Measurements from ENCODE around the gene C1QC. TPM values are rescaled to one million over a fixed set of nuclear protein-coding genes. Genes with fewer than 3 reads are reported as not detected.

The C1QC gene
- total and polyA plus RNA-seq, 2 experiments from 2014 or later: not detected

GRCh38 chr1:22680726-22681125 lies 37.3 kb downstream of the C1QC start (continued):
- TF ChIP-seq REST (IDR thresholded peaks at IDR 0.05; ENCODE audit: unreplicated experiment): no peak
- TF ChIP-seq EZH2 (IDR thresholded peaks at IDR 0.05; ENCODE audit: low read depth, unreplicated experiment): no peak
- no peak for TF ChIP-seq ZNF462 (CRISPR knock-in tag; IDR thresholded peaks at IDR 0.05)

- peaks cover 4% of the 10 kb centered on the region for H3K4me1 Mint-ChIP-seq
- H3K27me3 Mint-ChIP-seq (ENCODE audit: insufficient read depth, low read depth, poor library complexity): peaks cover 4% of the 10 kb centered on the region
- H3K36me3 ChIP-seq (ENCODE audit: insufficient read depth): no peaks in the 10 kb centered on the region
- H2AFZ ChIP-seq: no peak overlapping the region
- no peaks in the 10 kb centered on the region for H3K9me3 Mint-ChIP-seq
- no peaks in the 10 kb centered on the region for H3K79me2 ChIP-seq (replicated peaks; ENCODE audit: insufficient read depth)
- H3K27ac Mint-ChIP-seq: no peak overlapping the region
- DNase-seq (ENCODE audit: low spot score) (no peak), ATAC-seq (no peak)
- no peak overlapping the region for H3K4me3 Mint-ChIP-seq
- no peaks in the 10 kb centered on the region for H3K27me3 ChIP-seq (ENCODE audit: insufficient read depth)
- no peaks in the 10 kb centered on the region for H3K36me3 Mint-ChIP-seq (ENCODE audit: low read depth)
- peaks cover 9% of the 10 kb centered on the region for H3F3A ChIP-seq (replicated peaks; ENCODE audit: low read depth)
- H3K9me2 ChIP-seq (ENCODE audit: insufficient read depth): no peaks in the 10 kb centered on the region
- no peak overlapping the region for H3K4me3 ChIP-seq
- H3K4me1 ChIP-seq (ENCODE audit: insufficient read depth): peaks cover 9% of the 10 kb centered on the region
- no peaks in the 10 kb centered on the region for H4K20me1 ChIP-seq (replicated peaks; ENCODE audit: insufficient read depth)
- no peak overlapping the region for H3K27ac ChIP-seq (ENCODE audit: low read depth)
- no peak overlapping the region for H3K4me2 ChIP-seq
- TF ChIP-seq ETS1 (IDR thresholded peaks at IDR 0.05): no peak
- TF ChIP-seq NANOG (IDR thresholded peaks at IDR 0.05; ENCODE audit: borderline replicate concordance): no peak
- TF ChIP-seq CREB1 (CRISPR knock-in tag; IDR thresholded peaks at IDR 0.05; ENCODE audit: low read depth): no peak
- TF ChIP-seq JUNB (IDR thresholded peaks at IDR 0.05; ENCODE audit: unreplicated experiment): no peak
- no peak for TF ChIP-seq ZNF114 (CRISPR knock-in tag; IDR thresholded peaks at IDR 0.05)
- TF ChIP-seq EZH2phosphoT487 (IDR thresholded peaks at IDR 0.05; ENCODE audit: unreplicated experiment): no peak
- TF ChIP-seq STAT1 (IDR thresholded peaks at IDR 0.05; ENCODE audit: unreplicated experiment): no peak
- no peak for TF ChIP-seq EZH2 (IDR thresholded peaks at IDR 0.05; ENCODE audit: low read depth, unreplicated experiment)
- TF ChIP-seq CTCF (conservative IDR thresholded peaks at IDR 0.05; ENCODE audit: low read depth in 2 of 2): no peak
Measured at GRCh38 chr1:22681556-22682276, 38.3 kb downstream of the C1QC start.
